Endothelial cell of umbilical vein (primary cell): Measurements from ENCODE around the gene IL17REL. TPM values are rescaled to one million over a fixed set of nuclear protein-coding genes. Genes with fewer than 3 reads are reported as not detected.

Experiments
- BruUV-seq: library from RNA; stranded (reverse); fragments of 400-500 nt; replicated peaks from 2 replicates; lab custom pipeline; 2021; lab: Mats Ljungman, UMichigan
- CTCF ChIA-PET: fragments of 300-600, 350-600 bp; sonication (Branson Sonifier 250); formaldehyde crosslinking; loops from one replicate; lab custom pipeline; 2021; ENCODE audit warnings: antibody characterized with exemption, inconsistent platforms; lab: Charles Lee
- POLR2A ChIA-PET: fragments of 300-600, 350-600 bp; sonication (Branson Sonifier 250); formaldehyde crosslinking; loops from one replicate; lab custom pipeline; 2021; ENCODE audit warnings: antibody characterized with exemption, inconsistent platforms; lab: Charles Lee
- DNase-seq: peaks from one replicate; pipeline ENCODE4 v3.0.0-alpha.2; 2011; ENCODE audit warnings: low read depth, low spot score
- FAIRE-seq: peaks from 2 replicates; lab custom pipeline; 2011; peaks lifted over from hg19 to GRCh38; lab: Jason Lieb, UNC
- H2AFZ ChIP-seq: 2 replicates; pipeline ENCODE4 v1.6.0; 2012; ENCODE audit warnings: low read depth, low read length, control low read depth, inconsistent platforms
- H3K27ac ChIP-seq: 2 replicates; pipeline ENCODE4 v1.5.1; 2011; ENCODE audit warnings: low read depth, mild to moderate bottlenecking, control low read depth, low read length, moderate library complexity; ENCODE audit not compliant: insufficient read depth
- H3K27me3 ChIP-seq, 2 experiments: 2 replicates each; pipeline versions ENCODE4 v1.6.0 to v1.6.1; 2011; ENCODE audit warnings: low read length in 2 of 2, mixed read lengths in 1 of 2; ENCODE audit not compliant: control insufficient read depth in 2 of 2, insufficient read depth in 2 of 2
- H3K36me3 ChIP-seq, 2 experiments: 2 replicates in 1 of 2; 3 replicates in 1 of 2; pipeline ENCODE4 v1.5.1; 2011; ENCODE audit warnings: low read length in 2 of 2, mild to moderate bottlenecking in 1 of 2, moderate library complexity in 1 of 2; ENCODE audit not compliant: control insufficient read depth in 2 of 2, insufficient read depth in 2 of 2; ENCODE audit errors: extremely low read depth in 1 of 2
- H3K4me1 ChIP-seq: 3 replicates; pipeline ENCODE4 v1.5.1; 2011; ENCODE audit warnings: mild to moderate bottlenecking, low read length; ENCODE audit not compliant: control insufficient read depth, insufficient read depth; ENCODE audit errors: extremely low read depth
- H3K4me2 ChIP-seq: 2 replicates; pipeline ENCODE4 v1.6.1; 2011; ENCODE audit warnings: low read length, control low read depth, mixed read lengths; ENCODE audit not compliant: insufficient read depth
- H3K4me3 ChIP-seq, 3 experiments: fragments of 200-600 bp in 1 of 3; sonication (generic), shearing (Covaris generic) in 1 of 3; replicated peaks in 1 of 3; 2 replicates each; pipeline ENCODE4 v1.5.1; 2011 to 2016; ENCODE audit warnings: control low read depth in 3 of 3, low read length in 3 of 3, mild to moderate bottlenecking in 2 of 3, inconsistent platforms in 1 of 3, low read depth in 1 of 3, moderate library complexity in 1 of 3; ENCODE audit not compliant: insufficient read depth in 1 of 3
- H3K79me2 ChIP-seq: 2 replicates; pipeline ENCODE4 v1.6.0; 2012; ENCODE audit warnings: low read length, inconsistent platforms; ENCODE audit not compliant: control insufficient read depth, insufficient read depth
- H3K9ac ChIP-seq: replicated peaks from 2 replicates; pipeline ENCODE3; 2011; ENCODE audit warnings: low read length, control low read depth; ENCODE audit not compliant: insufficient read depth; ENCODE audit errors: extremely low read depth
- H3K9me1 ChIP-seq: replicated peaks from 3 replicates; pipeline ENCODE4 v1.6.0; 2011; ENCODE audit warnings: mild to moderate bottlenecking, low read length; ENCODE audit not compliant: control insufficient read depth, insufficient read depth; ENCODE audit errors: extremely low read depth
- H3K9me3 ChIP-seq: replicated peaks from 2 replicates; pipeline ENCODE4 v1.5.1; 2012; ENCODE audit warnings: low read length, inconsistent platforms; ENCODE audit not compliant: control insufficient read depth, insufficient read depth
- H4K20me1 ChIP-seq: replicated peaks from 2 replicates; pipeline ENCODE3; 2011; ENCODE audit warnings: mild to moderate bottlenecking, low read length; ENCODE audit not compliant: control insufficient read depth, insufficient read depth; ENCODE audit errors: extremely low read depth
- EZH2 ChIP-seq: IDR thresholded peaks from 2 replicates; pipeline ENCODE4 v1.6.1; 2012; ENCODE audit warnings: borderline replicate concordance, low read depth, mild to moderate bottlenecking, moderate library complexity, low read length, inconsistent platforms; ENCODE audit not compliant: severe bottlenecking
- FOS ChIP-seq: IDR thresholded peaks from 2 replicates; pipeline ENCODE4 v1.6.1; 2011; ENCODE audit warnings: mild to moderate bottlenecking, low read length, moderate library complexity, borderline replicate concordance; ENCODE audit not compliant: insufficient read depth
- GATA2 ChIP-seq: IDR thresholded peaks from 2 replicates; pipeline ENCODE4 v1.7.0; 2011; ENCODE audit warnings: low read depth, mild to moderate bottlenecking, moderate library complexity, mixed read lengths, low read length; ENCODE audit not compliant: insufficient read length, insufficient read depth
- JUN ChIP-seq: IDR thresholded peaks from 2 replicates; pipeline ENCODE4 v1.6.1; 2011; ENCODE audit warnings: borderline replicate concordance, low read depth; ENCODE audit not compliant: insufficient read length, insufficient read depth
- MYC ChIP-seq: IDR thresholded peaks from one replicate; pipeline ENCODE4 v1.6.1; 2011; ENCODE audit warnings: mild to moderate bottlenecking, low read depth, low read length
- POLR2A ChIP-seq: IDR thresholded peaks from 2 replicates; pipeline ENCODE4 v1.6.1; 2012; ENCODE audit warnings: low read depth, mild to moderate bottlenecking, control low read depth, low read length
- POLR2AphosphoS5 ChIP-seq: IDR thresholded peaks from 2 replicates; pipeline ENCODE4 v1.6.1; 2012; ENCODE audit warnings: low read depth, mild to moderate bottlenecking, control low read depth, low read length, moderate library complexity; ENCODE audit not compliant: insufficient read depth
- dilution Hi-C: fragments of 300-500 bp; cut with MboI; formaldehyde crosslinking; loops from one replicate; pipeline ENCODE4 v1.15.0; 2019; ENCODE audit warnings: low sequenced_read_pairs; ENCODE audit not compliant: extremely low pct_ligation_motif_present
- intact Hi-C: fragments of 100-400 bp; cut with micrococcal nuclease; formaldehyde crosslinking; loops from one replicate; pipeline ENCODE4 v1.10.0; 2022
- polyA plus RNA-seq, 4 experiments: library from polyadenylated mRNA; depleted of rRNA in 3 of 4; stranded (reverse) in 3 of 4; unstranded in 1 of 4; fragments of >200 nt; gene quantifications; 2 replicates each; pipeline versions ENCODE4 v1.2.1 to v1.2.3, GENCODE V29; 2011 to 2012; ENCODE audit warnings: missing spikeins in 1 of 4
- total RNA-seq: library from RNA; stranded (reverse); gene quantifications from 2 replicates; pipeline ENCODE4 v1.2.3, GENCODE V29; 2021
- TF ChIP-seq, protein P1 (sequence below), 2 donors: IDR thresholded peaks; 1 replicate in 1 of 2; 2 replicates in 1 of 2; pipeline ENCODE4 v1.5.1; 2011; ENCODE audit warnings: low read length in 2 of 2, mild to moderate bottlenecking in 2 of 2, moderate library complexity in 2 of 2, control low read depth in 1 of 2, inconsistent platforms in 1 of 2, low read depth in 1 of 2; ENCODE audit not compliant: insufficient read depth in 1 of 2; ENCODE audit errors: extremely low read depth in 1 of 2
- TF ChIP-seq, protein P2 (sequence below): IDR thresholded peaks from 2 replicates; pipeline ENCODE4 v1.6.1; 2011; ENCODE audit not compliant: insufficient read depth, insufficient read length

Gene IL17REL
- total and polyA plus RNA-seq, 2 donors (not counting 3 experiments of a cell fraction or from before 2014, with no cell fraction given), result 0.06 to 0.15 TPM

DNA sequence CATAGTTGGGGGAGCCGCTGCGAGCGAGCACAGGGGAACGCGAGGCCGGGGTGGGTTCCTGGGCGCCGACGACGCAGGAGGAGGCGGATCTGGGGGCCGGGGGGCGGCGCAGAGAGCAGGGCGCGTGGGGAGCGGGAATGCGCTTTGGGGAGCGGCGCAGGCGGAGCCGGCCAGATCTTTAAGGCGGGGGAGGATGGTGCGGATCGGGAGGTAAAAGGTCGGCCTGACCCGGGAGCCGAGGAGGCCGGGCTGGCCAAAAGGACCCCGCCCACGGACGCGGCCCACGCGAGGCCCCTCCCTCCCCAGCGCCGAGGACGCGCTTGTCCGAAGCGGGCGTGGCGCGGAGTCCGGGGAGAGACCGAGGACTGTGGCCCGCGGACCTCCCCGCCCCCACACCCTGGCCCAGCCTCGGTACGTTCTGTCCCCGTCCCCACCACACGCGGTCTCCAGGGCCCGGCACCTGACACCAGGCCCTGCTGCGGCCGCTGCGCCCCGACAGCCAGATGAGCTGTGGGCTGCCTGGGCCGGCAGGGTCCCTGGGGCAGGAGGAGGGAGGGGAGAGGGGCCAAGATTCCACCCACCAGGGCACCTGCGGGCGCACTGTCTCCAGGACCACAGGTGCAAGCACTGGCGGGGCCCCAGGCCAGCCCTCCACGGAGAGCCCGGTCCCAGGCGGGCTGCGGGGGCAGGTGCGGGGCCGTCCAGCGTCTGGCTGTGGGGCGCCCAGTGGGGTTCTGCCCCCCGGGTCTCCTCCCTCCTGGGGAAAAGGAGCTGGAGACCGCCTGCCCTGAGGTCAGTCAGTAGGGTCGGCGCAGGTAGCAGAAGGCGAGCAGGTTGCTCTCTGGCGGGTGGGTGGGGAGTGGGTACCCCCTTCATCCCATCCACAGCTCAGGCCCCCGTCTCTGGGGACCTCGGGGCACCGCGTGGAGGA, 41.1 kb downstream of the IL17REL start:
- POLR2A ChIA-PET, result interaction anchor here (0.7 to 1.4 kb wide), 3 partner anchors 10 to 140 kb away, joined by 3 to 8 read pairs (median 3); partner anchors contain the start of gene PIM3
- no peaks in the 10 kb centered on the region for H3K9me3 ChIP-seq

DNA sequence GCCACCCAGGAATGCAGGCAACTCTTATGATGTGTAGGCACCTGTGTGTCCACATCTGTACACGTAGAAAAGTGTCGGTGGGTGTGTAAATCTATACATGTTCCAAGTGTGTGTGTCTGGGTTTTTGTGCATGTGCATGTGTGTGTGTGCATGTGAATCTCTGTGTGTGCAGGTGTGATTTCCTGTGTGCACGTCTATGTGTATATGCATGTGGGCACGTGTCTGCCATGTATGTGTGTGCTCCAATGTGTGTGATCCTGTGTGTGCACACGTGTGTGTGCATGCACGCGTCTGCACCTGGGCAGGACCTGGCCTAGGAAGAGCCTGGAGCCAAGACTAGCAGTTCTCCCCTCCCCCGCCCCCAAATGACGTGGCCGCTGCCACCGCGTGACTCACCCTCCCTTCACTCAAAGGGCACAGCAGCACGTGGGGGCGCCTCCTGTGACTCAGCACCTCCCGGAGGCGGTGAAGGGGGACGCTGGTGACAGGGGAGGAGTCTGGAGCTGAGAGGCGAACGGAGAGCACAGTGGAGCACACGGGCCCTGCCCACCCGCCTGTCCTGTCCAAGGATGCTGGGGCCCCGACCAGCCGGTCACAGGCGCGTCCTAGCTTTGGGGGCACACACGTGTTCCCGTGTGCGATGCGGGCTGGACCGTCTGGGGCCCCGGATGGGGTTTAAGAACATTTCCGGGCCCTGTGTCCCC, 41.9 kb downstream of the IL17REL start:
- intact Hi-C loops (loop anchor here (5.0 to 10.0 kb wide), 2 partner anchors 203 to 234 kb away; partner anchors contain the start of gene SELENOO), dilution Hi-C loops (no loop called here)
- FAIRE-seq, result no peak
- Histone ChIP-seq H3K4me3 (peak overlapping the region; percentile 12 to 42 (median 24)), H2AFZ (no peak overlapping the region), H3K79me2 (no peaks in the 10 kb centered on the region), H3K9me1 (no peaks in the 10 kb centered on the region), H3K27me3 (no peaks in the 10 kb centered on the region), H3K4me1 (peaks cover 8% of the 10 kb centered on the region), H3K27ac (peak overlapping the region; percentile 54), H3K9me3 (no peaks in the 10 kb centered on the region), H4K20me1 (no peaks in the 10 kb centered on the region), H3K9ac (peak overlapping the region; percentile 63), H3K4me2 (peak overlapping the region; percentile 23), H3K36me3 (peaks cover 0 to under 1% of the 10 kb centered on the region in 2 experiments)
- no TSS peak for BruUV-seq
- ChIA-PET POLR2A (interaction anchor here (1.0 to 1.4 kb wide), 2 partner anchors 9 to 10 kb away, joined by 3 to 8 read pairs; partner anchors contain the start of gene PIM3), CTCF (interaction anchor here (0.7 to 2.1 kb wide), 5 partner anchors 8 to 60 kb away, joined by 3 to 7 read pairs (median 5); no protein-coding TSS in a partner anchor)
- peak; percentile 92 for TF ChIP-seq JUN
- no peak for TF ChIP-seq EZH2
- TF ChIP-seq FOS, result peak; percentile 100
- TF ChIP-seq, protein P1, sequence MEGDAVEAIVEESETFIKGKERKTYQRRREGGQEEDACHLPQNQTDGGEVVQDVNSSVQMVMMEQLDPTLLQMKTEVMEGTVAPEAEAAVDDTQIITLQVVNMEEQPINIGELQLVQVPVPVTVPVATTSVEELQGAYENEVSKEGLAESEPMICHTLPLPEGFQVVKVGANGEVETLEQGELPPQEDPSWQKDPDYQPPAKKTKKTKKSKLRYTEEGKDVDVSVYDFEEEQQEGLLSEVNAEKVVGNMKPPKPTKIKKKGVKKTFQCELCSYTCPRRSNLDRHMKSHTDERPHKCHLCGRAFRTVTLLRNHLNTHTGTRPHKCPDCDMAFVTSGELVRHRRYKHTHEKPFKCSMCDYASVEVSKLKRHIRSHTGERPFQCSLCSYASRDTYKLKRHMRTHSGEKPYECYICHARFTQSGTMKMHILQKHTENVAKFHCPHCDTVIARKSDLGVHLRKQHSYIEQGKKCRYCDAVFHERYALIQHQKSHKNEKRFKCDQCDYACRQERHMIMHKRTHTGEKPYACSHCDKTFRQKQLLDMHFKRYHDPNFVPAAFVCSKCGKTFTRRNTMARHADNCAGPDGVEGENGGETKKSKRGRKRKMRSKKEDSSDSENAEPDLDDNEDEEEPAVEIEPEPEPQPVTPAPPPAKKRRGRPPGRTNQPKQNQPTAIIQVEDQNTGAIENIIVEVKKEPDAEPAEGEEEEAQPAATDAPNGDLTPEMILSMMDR (IDR thresholded peaks at IDR 0.05; ENCODE audit: extremely low read depth in 1 of 2, insufficient read depth in 1 of 2, low read depth in 1 of 2, low read length in 2 of 2), result no peak
- TF ChIP-seq MYC, result peak; percentile 91
- TF ChIP-seq POLR2AphosphoS5, result peak; percentile 81
- TF ChIP-seq, protein P2, sequence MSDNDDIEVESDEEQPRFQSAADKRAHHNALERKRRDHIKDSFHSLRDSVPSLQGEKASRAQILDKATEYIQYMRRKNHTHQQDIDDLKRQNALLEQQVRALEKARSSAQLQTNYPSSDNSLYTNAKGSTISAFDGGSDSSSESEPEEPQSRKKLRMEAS, result peak; percentile 96
- peak; percentile 64 for TF ChIP-seq POLR2A
- no peak for TF ChIP-seq GATA2
- DNase-seq, result peak; percentile 96

More for the DNA sequence above, 41.1 kb downstream of the IL17REL start:
- dilution Hi-C loops, result no loop called here
- Histone ChIP-seq H2AFZ (no peak overlapping the region), H3K4me2 (peak overlapping the region; percentile 23), H3K79me2 (no peaks in the 10 kb centered on the region), H3K9ac (peak overlapping the region; percentile 63), H3K4me3 (peak overlapping the region; percentile 12 to 42 (median 24)), H4K20me1 (no peaks in the 10 kb centered on the region), H3K9me1 (no peaks in the 10 kb centered on the region), H3K27me3 (no peaks in the 10 kb centered on the region), H3K27ac (peak overlapping the region; percentile 54), H3K36me3 (no peaks in the 10 kb centered on the region), H3K4me1 (peaks cover 8% of the 10 kb centered on the region)
- BruUV-seq, result no TSS peak
- FAIRE-seq, result no peak
- intact Hi-C loops, result loop anchor here (5.0 to 10.0 kb wide), 2 partner anchors 204 to 233 kb away; partner anchors contain the start of gene SELENOO
- no peak for DNase-seq
- CTCF ChIA-PET, result interaction anchor here (0.6 to 2.1 kb wide), 6 partner anchors 9 to 59 kb away, joined by 3 to 7 read pairs (median 4); no protein-coding TSS in a partner anchor
- TF ChIP-seq POLR2AphosphoS5, result no peak
- TF ChIP-seq JUN, result no peak
- no peak for TF ChIP-seq FOS
- no peak for TF ChIP-seq MYC
- TF ChIP-seq EZH2, result no peak
